ENCODE measurements around the gene OLFML2A.

- TF ChIP-seq CTCF (IDR thresholded peaks at IDR 0.05), result peak in 3 of 6 experiments; percentile 26 to 30 (median 28)
- no peak for TF ChIP-seq POLR2A (IDR thresholded peaks at IDR 0.05)
These were observed 12.0 kb upstream of the OLFML2A start for GRCh38 chr9:124764774-124765438.
